ENCODE data around the gene DBT. TPM values are rescaled to one million over a fixed set of nuclear protein-coding genes. Genes with fewer than 3 reads are reported as not detected.

Gene DBT
- total and polyA plus RNA-seq, 2 donors (not counting 1 experiment from before 2014, with no cell fraction given), result 2.6 to 15.1 TPM

DNA sequence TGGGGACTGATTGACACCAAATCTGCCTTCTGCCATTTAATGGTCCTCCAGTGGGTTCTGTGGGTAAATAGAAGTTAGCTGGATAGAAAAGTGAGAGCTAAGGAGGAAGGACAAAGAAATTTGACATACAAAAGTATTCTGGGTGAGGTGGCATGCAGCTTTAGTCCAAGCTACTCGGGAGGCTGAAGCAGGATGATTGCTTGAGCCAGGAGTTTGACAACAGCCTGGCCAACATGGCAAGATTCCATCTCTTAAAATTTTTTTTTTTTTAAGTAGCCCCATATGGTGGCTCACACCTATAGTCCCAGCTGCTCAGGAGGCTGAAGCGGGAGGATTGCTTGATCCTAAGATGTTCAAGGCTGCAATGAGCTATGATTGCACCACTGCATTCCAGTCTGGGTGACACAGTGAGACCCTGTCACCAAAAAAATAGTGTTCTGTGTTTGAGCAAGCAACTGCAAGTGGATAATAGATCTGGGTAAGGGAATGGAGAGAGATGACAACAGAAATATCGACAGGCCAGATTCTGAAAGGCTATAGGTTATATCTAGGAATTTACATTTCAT is 29.8 kb upstream of the DBT start:
- H3K27me3 ChIP-seq (replicated peaks in 1 of 4; ENCODE audit: control extremely low read depth in 1 of 4, control insufficient read depth in 3 of 4, insufficient read depth in 4 of 4, low read length in 3 of 4), result no peaks in the 10 kb centered on the region
- Mint-ChIP-seq H3K4me3 (no peak overlapping the region), H3K27me3 (no peaks in the 10 kb centered on the region), H3K9me3 (ENCODE audit: insufficient read depth) (no peaks in the 10 kb centered on the region), H3K27ac (no peak overlapping the region), H3K4me1 (no peaks in the 10 kb centered on the region)
- no peak overlapping the region for H3K9ac ChIP-seq (ENCODE audit: low read length)
- no peak for TF ChIP-seq EZH2 (IDR thresholded peaks at IDR 0.05; ENCODE audit: borderline replicate concordance, insufficient read depth, low read depth, low read length, poor library complexity, severe bottlenecking)
- TF ChIP-seq, protein P1, sequence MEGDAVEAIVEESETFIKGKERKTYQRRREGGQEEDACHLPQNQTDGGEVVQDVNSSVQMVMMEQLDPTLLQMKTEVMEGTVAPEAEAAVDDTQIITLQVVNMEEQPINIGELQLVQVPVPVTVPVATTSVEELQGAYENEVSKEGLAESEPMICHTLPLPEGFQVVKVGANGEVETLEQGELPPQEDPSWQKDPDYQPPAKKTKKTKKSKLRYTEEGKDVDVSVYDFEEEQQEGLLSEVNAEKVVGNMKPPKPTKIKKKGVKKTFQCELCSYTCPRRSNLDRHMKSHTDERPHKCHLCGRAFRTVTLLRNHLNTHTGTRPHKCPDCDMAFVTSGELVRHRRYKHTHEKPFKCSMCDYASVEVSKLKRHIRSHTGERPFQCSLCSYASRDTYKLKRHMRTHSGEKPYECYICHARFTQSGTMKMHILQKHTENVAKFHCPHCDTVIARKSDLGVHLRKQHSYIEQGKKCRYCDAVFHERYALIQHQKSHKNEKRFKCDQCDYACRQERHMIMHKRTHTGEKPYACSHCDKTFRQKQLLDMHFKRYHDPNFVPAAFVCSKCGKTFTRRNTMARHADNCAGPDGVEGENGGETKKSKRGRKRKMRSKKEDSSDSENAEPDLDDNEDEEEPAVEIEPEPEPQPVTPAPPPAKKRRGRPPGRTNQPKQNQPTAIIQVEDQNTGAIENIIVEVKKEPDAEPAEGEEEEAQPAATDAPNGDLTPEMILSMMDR (IDR thresholded peaks at IDR 0.05), result no peak
- ATAC-seq (ENCODE audit: low read depth), result no peak
- no peaks in the 10 kb centered on the region for H3K79me2 ChIP-seq (ENCODE audit: control insufficient read depth, insufficient read depth, low read length)
- H2AFZ ChIP-seq (ENCODE audit: insufficient read depth, low read depth, low read length, poor library complexity, severe bottlenecking), result no peak overlapping the region
- H3K27ac ChIP-seq (ENCODE audit: low read length in 2 of 2), result no peak overlapping the region
- CTCF ChIA-PET, result interaction anchor here (0.7 to 1.4 kb wide), 3 partner anchors 79 to 181 kb away, joined by 3 read pairs; no protein-coding TSS in a partner anchor
- POLR2A ChIA-PET, result no interaction called here
- 100% methylated on average over 2 of the region's 3 CpGs for WGBS (ENCODE audit: insufficient coverage)
- intact Hi-C loops (cut with micrococcal nuclease), result no loop called here
- no peak for DNase-seq
- H3K4me2 ChIP-seq (replicated peaks; ENCODE audit: low read depth, low read length, poor library complexity, severe bottlenecking), result no peak overlapping the region
- no peaks in the 10 kb centered on the region for H3K9me3 ChIP-seq (ENCODE audit: control extremely low read depth in 1 of 3, control insufficient read depth in 2 of 3, insufficient read depth in 1 of 3, low read length in 2 of 3)
- peaks cover 5 to 73% of the 10 kb centered on the region in 2 experiments for H3K36me3 ChIP-seq (replicated peaks in 1 of 2; ENCODE audit: control extremely low read depth in 1 of 2, control insufficient read depth in 1 of 2, extremely low read depth in 1 of 2, insufficient read depth in 2 of 2, low read length in 1 of 2)
- H3K4me3 ChIP-seq (ENCODE audit: control extremely low read depth in 1 of 5, extremely low read depth in 1 of 5, insufficient read depth in 1 of 5, low read depth in 2 of 5, low read length in 4 of 5), result no peak overlapping the region
- no peaks in the 10 kb centered on the region for H4K20me1 ChIP-seq (ENCODE audit: control insufficient read depth, insufficient read depth, low read length, poor library complexity, severe bottlenecking)
- no peaks in the 10 kb centered on the region for H3K4me1 ChIP-seq (ENCODE audit: control insufficient read depth in 2 of 2, insufficient read depth in 2 of 2, low read length in 2 of 2)

DNA sequence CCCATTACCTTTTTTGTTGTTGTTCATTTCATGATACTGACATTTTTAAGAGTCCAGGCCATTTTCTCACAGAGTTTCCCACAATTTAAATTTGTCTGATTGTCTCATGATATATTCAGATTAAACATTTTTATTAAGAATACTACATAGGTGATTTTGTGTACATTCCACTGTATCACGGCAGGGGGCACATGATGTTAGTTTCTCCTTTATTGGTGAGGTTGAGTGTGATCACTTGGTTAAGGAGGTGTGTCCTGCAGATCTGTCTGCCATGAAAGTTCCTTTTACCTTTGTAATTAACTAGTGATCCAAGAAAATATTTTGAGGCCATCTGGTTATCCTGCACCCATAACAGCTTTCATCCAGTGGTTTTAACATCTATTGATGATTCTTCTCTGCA is 28.2 kb upstream of the DBT start:
- Histone ChIP-seq H3K9me3 (ENCODE audit: control extremely low read depth in 1 of 3, control insufficient read depth in 2 of 3, insufficient read depth in 1 of 3, low read length in 2 of 3) (no peaks in the 10 kb centered on the region), H3K27ac (ENCODE audit: low read length in 2 of 2) (no peak overlapping the region), H3K4me2 (replicated peaks; ENCODE audit: low read depth, low read length, poor library complexity, severe bottlenecking) (no peak overlapping the region), H4K20me1 (ENCODE audit: control insufficient read depth, insufficient read depth, low read length, poor library complexity, severe bottlenecking) (no peaks in the 10 kb centered on the region), H2AFZ (ENCODE audit: insufficient read depth, low read depth, low read length, poor library complexity, severe bottlenecking) (no peak overlapping the region), H3K27me3 (replicated peaks in 1 of 4; ENCODE audit: control extremely low read depth in 1 of 4, control insufficient read depth in 3 of 4, insufficient read depth in 4 of 4, low read length in 3 of 4) (no peaks in the 10 kb centered on the region), H3K36me3 (replicated peaks in 1 of 2; ENCODE audit: control extremely low read depth in 1 of 2, control insufficient read depth in 1 of 2, extremely low read depth in 1 of 2, insufficient read depth in 2 of 2, low read length in 1 of 2) (peaks cover 5 to 81% of the 10 kb centered on the region in 2 experiments), H3K4me3 (ENCODE audit: control extremely low read depth in 1 of 5, extremely low read depth in 1 of 5, insufficient read depth in 1 of 5, low read depth in 2 of 5, low read length in 4 of 5) (no peak overlapping the region), H3K4me1 (ENCODE audit: control insufficient read depth in 2 of 2, insufficient read depth in 2 of 2, low read length in 2 of 2) (no peaks in the 10 kb centered on the region), H3K79me2 (ENCODE audit: control insufficient read depth, insufficient read depth, low read length) (no peaks in the 10 kb centered on the region), H3K9ac (ENCODE audit: low read length) (no peak overlapping the region)
- DNase-seq (peak; percentile 22), ATAC-seq (ENCODE audit: low read depth) (no peak)
- CTCF ChIA-PET, result interaction anchor here (0.7 to 1.8 kb wide), 4 partner anchors 177 to 183 kb away, joined by 3 to 6 read pairs (median 4); no protein-coding TSS in a partner anchor
- Mint-ChIP-seq H3K27me3 (no peaks in the 10 kb centered on the region), H3K4me3 (no peak overlapping the region), H3K27ac (no peak overlapping the region), H3K9me3 (ENCODE audit: insufficient read depth) (no peaks in the 10 kb centered on the region), H3K4me1 (no peaks in the 10 kb centered on the region)
- POLR2A ChIA-PET, result no interaction called here
- TF ChIP-seq EZH2 (IDR thresholded peaks at IDR 0.05; ENCODE audit: borderline replicate concordance, insufficient read depth, low read depth, low read length, poor library complexity, severe bottlenecking), result no peak
- intact Hi-C loops (cut with micrococcal nuclease), result loop anchor here (2.0 kb wide), 1 partner anchor 181 kb away; no protein-coding TSS in a partner anchor
- no CpG with 5 or more reads among the region's 1 CpG for WGBS (ENCODE audit: insufficient coverage)

All from B cell (primary cell).